Measurements from ENCODE around the gene OR9G1.

- TF ChIP-seq CTCF (IDR thresholded peaks at IDR 0.05) (no peak), POLR2AphosphoS5 (IDR thresholded peaks at IDR 0.05; ENCODE audit: low read depth, low read length) (no peak), SMC3 (IDR thresholded peaks at IDR 0.05; ENCODE audit: low read depth, low read length) (no peak), MAX (IDR thresholded peaks at IDR 0.05; ENCODE audit: low read depth) (no peak)
Measured at GRCh38 chr11:56700914-56701485, 2.1 kb downstream of the OR9G1 start.
